Endometrium (tissue), 2 donors: ENCODE measurements around the gene HDHD2.
"Not testable (repeated sequence)": the region's sequence is repeated elsewhere in the genome, so short reads cannot be mapped to it uniquely, and the experiment has no call there.

Source experiments
- FAIRE-seq: peaks from 2 replicates; lab custom pipeline; 2012; peaks lifted over from hg19 to GRCh38; lab: Jason Lieb, UNC
- donor health status: control.
- donor health status: control.

HDHD2 gene, protein sequence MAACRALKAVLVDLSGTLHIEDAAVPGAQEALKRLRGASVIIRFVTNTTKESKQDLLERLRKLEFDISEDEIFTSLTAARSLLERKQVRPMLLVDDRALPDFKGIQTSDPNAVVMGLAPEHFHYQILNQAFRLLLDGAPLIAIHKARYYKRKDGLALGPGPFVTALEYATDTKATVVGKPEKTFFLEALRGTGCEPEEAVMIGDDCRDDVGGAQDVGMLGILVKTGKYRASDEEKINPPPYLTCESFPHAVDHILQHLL

DNA sequence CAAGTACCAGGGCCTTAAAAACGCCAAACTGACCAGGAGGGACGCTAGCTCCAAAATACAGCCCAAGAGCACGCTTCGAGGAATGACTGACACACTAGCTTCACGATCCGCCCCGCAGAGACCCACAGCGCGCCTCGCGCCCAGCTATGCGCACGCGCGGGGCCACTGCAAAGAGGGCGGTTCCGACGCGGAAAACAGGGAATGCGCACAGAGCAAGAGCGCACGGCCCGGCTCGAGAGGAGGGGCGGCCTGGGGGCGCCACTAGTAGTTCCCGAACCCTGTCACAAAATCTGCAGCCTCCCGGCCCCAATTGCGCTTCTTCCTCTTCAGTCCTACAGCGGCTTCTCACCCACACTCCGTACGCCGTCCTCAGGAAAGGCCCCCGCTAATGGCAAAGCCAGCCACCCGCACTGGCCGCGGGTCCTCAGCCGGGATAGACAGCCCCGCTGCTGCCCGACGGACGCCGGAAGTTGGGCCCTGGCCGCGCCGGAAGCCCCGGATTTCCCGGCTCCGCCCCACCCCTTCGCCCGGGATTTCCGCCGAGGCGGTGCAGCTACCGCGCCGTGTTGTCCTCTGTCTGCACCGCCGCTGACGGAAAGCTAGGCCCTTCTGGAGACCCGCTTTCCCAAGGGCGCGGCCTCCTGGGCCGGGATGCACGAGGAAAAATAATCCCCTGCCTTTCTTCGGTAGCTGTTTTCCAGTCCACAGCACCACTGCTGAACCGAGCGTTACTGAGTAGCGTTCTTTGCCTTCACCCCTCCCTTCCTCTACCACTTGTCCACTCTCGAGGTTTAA, at the start of gene HDHD2:
HDHD2 (minus strand) TSS at position 472 of the 795 bp plus-strand sequence. CDS start 14,061 bp downstream, outside the sequence.
- no peak for FAIRE-seq

DNA sequence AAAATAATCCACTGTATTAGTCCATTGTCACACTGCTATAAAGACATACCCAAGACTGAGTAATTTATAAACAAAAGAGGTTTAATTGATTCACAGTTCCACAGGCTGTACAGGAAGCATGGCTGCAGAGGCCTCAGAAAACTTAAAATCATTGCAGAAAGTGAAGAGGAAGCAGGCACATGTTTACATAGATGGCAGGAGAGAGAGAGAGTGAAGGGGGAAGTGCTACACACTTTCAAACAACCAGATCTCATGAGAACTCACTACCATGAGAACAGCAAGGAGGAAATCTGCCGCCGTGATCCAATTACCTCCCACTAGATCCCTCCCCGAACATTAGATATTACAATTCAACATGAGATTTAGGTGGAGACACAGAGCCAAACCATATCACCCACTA, 45.7 kb upstream of the HDHD2 start:
- not testable (repeated sequence) for FAIRE-seq

DNA sequence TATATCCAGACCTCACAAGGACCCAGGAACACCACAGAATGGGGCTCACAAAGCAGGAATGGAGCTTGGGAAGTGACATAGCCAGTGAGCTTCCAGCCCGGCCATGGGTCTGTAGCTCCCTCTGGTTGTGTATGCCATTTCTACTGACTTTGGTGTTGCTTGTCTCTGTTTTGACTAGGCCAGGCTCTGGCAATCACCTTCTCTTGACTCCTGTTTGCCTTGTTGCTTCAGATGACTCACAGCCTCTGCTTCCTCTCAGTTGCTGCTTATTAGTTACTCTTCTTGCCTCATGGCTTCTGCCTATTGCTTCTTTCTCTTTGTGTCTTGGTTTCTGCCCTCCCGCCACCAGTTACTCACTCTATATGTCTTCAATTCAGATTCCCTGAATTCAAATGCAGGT, 41.7 kb upstream of the HDHD2 start:
- no peak for FAIRE-seq

DNA sequence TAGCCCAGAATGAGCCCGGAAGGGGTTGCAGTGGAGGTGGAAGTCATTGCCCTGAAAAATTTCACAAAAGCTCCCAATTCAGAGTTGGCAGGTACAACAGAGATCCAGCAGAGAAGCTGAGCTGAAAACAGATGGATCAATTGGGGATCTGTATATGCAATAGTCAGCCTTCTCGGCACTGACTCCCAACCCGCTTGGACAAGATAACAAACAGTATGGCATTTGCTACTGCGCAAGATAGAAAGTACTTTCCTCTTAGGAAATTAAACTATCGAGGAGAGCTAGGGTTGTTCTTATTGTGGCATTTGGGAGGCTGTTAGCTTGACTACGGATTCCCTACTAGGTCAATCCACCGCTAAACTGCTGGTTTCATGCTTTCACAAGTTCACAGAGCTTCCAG, 37.4 kb upstream of the HDHD2 start:
- no peak for FAIRE-seq

DNA sequence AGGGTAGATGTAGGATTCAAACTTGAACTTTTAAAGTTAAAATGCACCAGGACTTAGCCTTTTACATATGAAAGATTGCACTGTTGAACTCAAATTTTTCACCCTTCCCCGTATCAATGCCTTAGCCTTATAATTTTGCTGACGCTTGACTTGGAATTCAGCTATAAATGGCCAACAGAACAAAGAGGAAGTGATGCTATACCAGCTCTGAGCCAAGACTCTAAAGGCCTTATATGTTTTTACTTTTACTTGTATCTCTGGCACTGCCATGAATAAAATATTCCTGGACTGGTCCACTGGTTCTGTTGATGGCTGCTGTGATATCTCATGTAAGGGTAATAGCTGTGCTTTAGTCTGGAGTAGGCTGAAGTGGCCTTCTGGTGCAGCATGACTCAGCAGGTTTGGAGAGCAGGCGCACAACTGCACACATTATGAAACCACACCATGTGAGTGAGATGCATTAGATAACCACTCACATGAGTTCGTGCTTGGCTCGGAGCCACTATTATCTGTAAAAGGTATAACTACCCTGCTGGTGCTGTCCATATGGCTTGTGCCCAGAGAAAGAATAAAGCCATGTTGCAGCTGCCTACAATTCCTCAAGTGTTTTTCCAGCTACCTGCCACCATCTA, 34.2 kb upstream of the HDHD2 start:
- no peak for FAIRE-seq

DNA sequence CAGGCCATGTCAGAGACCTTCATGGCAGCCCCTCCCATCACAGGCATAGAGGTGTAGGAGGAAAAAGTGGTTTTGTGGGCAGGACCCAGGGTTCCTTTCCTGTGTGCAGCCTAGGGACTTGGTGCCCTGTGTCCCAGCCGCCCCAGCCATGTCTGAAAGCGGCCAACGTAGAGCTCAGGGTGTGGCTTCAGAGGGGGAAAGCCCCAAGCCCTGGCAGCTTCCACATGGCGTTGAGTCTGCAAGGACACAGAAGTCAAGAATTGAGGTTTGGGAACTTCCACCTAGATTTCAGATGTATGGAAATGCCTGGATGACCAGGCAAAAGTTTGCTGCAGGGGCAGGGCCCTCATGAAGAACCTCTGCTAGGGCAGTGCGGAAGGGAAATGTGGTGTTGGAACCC, 31.9 kb upstream of the HDHD2 start:
- FAIRE-seq: not testable (repeated sequence)

DNA sequence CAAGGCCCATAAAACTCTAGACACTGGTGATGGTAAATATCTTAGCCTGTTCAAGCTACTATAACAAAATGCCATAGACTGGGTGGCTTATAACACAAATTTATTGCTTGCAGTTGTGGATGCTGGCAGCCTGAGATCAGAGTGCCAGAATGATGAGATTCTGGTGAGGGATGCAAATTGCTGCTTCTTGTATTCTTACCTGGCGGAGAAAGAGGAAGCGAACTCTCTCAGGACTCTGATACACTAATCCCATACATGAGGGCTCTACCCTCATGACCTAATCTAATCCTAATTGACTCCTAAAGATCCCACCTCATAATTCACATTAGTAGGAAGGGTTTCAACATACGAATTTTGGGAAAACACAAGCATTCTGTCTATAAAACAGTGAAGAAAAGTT, 30.5 kb upstream of the HDHD2 start:
- no peak for FAIRE-seq

DNA sequence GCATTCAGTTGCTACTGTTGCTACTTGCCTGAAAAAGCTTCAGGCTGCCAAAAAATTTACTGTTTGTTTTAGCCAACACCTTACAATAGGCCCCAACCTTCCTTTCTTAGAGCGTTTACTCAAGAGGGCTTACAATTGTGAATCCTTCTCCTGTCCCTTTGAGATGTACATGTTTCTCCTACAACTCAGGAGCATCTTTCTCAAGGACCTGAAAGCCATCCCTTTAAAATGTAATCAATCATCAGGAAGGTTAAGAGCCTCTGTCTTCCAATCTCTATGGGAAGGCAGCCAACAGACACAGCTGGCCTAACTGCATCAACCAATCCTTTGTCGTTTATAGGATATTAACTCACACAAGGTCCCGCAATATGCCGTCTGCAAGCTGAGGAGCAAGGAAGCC, 29.2 kb upstream of the HDHD2 start:
- FAIRE-seq: no peak

DNA sequence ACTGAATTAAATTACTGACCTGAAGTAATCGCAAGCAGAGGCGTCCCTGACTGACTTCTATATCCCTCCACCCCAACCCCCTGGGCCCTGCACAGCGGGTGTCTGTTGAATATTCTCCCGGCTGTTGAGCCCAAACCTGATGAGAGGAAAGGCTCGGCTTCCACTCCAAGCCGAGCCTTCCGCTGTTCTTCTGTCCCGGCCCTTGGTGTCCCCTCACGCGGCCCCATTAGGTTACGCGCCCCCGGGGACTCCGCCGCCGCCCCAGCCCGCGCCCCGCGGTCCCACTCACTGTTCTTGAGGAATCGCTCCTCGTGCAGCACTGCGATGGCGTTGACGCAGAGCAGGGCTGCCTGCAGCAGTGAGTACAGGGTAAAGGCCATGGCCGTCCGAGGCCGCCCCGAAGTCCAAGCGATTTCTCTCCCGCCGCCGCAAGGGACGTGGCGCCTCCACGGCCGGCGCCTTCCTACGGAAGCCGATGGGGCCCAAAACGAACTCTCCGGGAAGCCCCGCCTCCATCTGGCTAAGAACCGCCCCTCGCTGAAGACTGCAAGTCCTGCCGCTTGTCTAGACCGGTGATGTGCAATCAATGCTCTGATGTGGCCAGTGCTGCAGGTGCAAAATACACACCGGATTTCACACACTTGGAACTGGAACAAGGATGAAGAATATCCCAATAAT, 25.7 kb upstream of the HDHD2 start, which contains the start of gene IER3IP1:
IER3IP1 (minus strand) TSS at position 467 of the 678 bp plus-strand sequence; CDS start at position 380, 87 bp downstream.
- peak; percentile 29 for FAIRE-seq

DNA sequence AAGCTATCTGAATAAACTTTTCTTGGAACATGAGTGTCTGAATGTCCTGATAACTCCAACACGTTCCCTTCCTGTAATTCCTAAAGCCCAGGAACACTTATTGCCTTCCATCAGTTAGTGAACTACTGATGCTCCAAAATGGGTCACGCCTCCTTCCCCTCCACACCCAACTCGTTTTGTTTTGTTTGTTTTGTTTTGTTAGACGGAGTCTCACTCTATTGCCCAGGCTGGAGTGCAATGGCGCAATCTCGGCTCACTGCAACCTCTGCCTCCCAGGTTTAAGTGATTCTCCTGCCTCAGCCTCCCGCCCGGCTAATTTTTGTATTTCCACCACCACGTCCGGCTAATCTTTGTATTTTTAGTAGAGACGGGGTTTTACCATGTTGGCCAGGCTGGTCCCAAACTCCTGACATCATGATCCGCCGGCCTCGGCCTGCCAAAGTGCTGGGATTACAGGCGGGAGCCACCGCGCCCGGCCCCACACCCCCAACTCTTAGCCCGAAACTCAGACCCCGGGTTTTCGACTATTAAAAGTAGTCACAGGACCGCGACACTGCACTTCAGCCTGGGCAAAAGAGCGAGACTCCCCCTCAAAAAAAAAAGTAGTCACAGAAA, 25.1 kb upstream of the HDHD2 start:
- no peak for FAIRE-seq

DNA sequence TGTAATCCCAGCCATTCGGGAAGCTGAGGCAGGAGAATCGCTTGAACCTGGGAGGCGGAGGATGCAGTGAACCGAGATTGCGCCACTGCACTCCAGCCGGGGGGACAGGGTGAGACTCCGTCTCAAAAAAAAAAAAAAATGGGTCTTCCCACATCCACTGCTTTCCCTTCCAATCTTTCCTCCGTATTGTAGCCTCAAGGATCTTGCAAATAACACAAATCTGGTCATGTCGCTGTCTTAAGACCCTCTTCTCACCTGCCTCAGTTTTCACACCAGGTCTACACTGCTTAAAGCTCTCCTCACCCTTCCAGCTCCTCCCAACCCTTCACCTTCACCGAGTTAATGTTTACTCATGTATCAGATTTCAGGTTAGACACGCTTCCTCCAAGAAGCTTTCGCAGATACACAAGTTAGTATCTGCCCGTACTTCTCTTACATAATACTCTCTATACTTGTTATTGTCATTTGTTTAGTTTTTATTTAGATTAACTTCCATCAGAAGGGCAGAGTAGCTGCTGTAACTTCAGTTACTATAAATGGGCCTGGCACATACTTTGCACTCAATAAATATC, 24.3 kb upstream of the HDHD2 start:
- FAIRE-seq: no peak

DNA sequence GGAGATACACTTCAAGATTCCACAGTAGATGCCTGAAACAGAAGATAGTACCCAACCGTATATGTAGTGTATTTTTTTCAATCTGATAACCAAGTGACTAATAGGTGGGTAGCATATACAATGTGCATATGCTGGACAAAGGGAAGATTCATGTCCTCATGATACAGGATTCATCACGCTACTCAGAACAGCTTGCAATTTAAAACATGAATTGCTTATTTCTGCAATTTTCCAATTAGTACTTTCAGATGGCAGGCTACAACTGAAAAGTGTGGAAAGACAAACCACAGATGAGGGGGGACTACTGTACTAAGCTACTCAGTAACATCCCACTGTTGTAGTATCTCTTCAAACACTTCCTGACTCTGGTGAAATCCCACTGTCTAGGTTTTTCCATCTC, 22.2 kb upstream of the HDHD2 start:
- FAIRE-seq: no peak

DNA sequence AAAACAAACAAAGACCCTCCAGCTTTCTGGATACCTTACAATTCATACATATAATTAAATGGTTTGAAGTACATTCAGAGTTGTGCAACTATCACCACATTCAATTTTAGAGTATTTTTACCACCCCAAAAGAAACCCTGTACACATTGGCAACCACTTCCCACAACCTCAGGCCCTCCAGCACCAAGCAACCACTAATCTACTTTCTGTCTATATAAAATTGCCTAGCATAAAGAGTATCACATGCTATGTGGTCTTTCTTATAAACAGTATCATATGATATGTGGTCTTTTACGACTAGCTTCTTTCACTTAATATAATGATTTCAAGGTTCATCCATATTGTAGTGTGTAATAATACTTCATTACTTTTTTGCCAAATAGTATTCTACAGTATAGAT, 18.6 kb upstream of the HDHD2 start:
- FAIRE-seq: no peak

DNA sequence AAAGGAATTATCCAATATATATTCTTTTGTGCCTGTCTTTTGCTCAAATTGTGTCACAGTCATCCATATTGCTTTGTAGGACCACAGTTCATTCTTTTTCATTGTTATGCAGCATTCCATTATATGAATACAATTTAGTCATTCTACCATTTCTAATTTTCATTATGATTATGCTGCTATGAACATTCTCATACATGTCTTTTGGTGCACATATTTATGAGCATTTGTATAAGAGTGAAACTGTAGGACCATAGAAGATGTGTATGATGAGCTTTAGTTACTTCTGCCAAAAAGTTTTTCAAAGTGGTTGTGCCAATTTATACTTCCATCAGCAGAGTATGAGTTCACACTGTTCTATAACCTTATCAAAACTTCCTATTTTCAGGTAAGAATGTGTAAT, 18.2 kb upstream of the HDHD2 start:
- FAIRE-seq: no peak

DNA sequence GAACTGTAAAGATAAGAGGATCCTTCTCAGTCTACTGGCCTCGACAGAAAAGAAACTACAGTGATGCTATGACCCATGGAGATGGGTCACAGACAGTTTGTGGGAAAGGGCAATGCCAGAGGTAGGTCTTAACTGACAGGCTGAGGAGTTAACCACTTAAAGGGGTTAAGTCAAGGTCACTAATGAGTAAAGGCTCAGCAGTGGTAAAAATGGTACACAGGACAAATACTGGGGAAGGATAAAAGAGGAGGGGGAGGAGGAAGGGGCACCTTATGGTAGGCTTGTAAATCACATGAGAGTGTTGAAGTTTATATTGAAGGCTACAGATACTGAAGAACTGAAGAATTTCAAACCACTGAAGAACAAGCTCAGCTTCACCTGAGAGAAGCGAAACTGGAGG, 16.0 kb upstream of the HDHD2 start:
- no peak for FAIRE-seq

DNA sequence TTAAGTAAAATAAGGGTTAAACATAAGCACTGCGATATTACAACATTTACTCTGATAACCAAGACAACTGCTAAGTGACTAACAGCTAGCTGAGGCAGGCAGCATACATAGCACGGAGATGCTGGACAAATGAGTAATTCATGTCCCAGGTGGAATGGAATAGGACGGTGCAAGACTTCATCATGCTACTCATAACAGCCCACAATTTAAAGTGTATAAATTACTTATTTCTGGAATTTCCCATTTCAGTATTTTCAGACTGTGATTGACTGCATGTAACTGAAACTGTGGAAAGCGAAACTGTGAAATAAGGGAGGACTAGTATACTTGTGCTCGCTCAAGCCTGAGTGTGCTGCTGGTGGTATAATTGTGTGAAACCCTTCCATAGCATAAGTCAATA, 12.9 kb upstream of the HDHD2 start:
- no peak for FAIRE-seq

DNA sequence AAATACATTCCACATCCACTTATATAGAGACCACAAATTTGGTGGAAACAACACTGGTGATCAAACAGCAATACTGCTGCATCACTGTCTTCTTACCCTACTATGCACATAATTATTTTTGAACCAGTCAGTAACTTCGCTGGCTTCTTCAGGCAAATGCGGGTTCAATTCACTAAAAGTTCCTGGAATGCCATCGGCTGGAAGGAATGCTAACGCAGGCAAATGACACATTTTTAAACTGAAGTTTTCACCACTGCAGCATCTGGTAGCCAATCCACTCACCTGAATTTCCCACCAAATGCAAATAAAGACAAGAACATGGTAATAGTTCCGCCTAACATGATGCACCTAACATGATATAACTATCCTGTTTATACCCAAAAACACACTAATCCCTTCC, 10.0 kb upstream of the HDHD2 start:
- no peak for FAIRE-seq

DNA sequence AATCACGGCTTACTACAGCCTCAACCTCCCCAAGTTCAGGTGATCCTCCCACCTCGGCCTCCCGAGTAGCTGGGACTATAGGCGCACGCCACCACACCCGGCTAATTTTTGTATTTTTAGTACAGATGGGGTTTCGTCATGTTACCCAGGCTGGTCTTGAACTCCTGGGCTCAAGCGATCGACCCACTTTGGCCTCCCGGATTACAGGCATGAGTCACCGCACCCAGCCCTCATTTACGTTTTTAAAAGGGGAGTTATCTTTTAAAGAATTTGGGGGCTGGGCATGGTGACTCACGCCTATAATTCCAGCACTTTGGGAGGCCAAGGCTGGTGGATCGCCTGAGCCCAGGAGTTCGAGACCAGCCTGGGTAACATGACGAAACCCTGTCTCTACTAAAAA, 8.1 kb upstream of the HDHD2 start:
- not testable (repeated sequence) for FAIRE-seq

DNA sequence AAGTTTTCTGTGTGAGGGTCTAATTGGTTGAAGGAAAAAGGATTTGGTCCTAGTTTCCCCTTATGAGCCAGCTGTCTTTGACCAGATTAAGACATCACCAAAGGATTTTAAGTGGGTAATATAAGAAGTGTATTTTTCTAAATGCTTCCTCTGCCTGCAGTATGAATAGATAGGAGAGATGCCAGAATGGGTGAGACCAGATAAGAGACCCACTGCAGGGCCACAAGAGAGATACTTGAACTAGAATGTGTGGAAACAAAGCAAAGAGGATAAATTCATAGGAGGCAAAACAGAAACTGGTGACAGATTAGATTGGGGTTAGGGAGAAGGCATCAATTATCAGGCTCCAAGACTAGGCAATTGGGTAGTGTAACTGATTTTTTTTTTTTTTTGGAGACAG, 1.1 kb upstream of the HDHD2 start:
- no peak for FAIRE-seq

DNA sequence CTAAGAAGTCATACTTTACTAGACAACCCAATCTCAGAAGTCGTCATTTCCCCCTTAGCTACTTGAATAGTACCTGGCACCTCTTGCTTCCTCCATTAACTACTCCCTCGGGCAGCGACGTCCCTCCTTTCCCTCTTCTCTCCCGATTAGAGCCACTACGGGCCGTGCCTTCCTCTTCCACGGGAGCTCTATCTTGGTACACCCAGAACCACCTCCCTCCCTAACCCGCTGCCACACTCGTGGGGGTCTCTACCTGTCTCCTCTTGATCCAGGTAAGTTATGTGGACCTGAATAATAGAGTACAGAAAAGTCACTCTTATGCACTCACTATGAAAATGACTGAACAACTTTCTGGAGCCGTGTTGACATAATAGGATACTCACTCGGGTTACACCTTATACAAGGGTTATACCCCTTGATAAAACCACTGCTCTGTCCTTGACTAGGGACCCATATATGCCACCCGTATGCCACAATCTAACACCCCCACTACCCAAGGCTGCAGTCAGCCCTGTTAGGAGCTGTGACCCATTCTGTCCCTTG, 595 bp upstream of the HDHD2 start:
- FAIRE-seq: no peak

DNA sequence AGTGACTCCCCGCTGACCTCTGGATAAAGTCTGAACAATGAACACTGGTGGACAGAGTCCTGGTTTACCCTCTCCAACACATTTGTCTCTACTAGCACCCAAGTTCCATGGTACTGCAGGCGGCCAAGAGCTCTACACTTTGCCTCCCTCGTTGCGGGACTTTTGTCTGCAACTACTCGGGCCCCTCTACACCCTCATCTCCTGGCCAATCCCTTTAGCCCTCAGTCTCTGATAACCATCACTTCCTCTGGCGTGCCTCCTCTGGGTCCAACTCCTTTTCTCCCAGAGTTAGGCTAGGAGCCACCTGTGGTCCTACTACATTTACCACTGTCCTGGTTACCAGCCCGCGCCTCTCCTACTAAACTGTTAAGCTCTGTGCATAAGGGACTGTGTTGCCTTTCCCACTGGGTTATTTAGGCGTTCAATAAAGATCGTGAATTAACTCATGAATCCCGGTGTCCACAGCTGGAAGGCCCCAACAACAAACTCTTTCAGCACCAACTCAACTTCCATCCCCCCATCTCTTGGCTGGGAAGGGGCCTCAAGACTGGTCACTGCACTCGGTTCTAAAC, 757 bp downstream of the HDHD2 start:
- no peak for FAIRE-seq
